ENCODE measurements around the gene PI4KA.
"Not testable (repeated sequence)": the region's sequence is repeated elsewhere in the genome, so short reads cannot be mapped to it uniquely, and the experiment has no call there.

The PI4KA gene

DNA sequence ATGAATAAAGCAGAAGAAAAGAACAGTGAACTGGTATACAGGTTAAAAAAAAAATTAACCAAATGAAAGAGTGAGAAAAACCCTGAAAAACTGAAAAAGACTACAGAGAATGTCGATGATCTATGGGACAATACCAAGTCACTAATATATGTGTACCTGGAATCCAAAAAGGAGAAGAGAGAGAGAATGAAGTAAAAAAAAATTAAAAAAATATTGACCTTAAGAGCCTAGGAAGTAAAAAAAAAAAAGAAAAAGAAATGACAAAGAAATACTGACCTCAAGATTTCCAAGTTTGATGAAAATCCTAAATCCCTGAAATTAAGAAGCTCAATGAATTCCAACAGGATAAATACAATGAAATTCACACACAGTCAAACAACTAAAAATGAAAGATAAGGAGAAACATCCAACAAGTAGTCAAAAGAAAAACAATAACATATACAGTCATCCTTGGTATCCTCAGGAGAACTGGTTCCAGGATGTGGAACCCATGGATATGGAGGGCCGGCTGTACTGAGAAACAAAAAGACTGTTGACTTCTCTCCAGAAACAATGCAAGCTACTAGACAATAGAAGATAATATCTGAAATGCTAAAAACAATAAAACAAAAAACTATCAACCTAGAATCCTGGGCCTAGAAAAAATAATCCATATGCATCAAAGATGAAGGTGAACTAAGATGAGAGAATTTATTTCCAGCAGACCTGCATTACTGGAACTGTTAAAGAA is 118.2 kb downstream of the PI4KA start:
- Histone ChIP-seq H3K4me3 (ENCODE audit: low read length) (no peak overlapping the region), H3K27me3 (replicated peaks; ENCODE audit: control insufficient read depth, insufficient read depth, low read length) (no peaks in the 10 kb centered on the region), H3K36me3 (ENCODE audit: control insufficient read depth, insufficient read depth, low read length, severe bottlenecking) (peaks cover 58% of the 10 kb centered on the region), H3K4me1 (ENCODE audit: control insufficient read depth, insufficient read depth, low read length) (no peaks in the 10 kb centered on the region), H3K9ac (ENCODE audit: low read length) (no peak overlapping the region), H3K9me3 (ENCODE audit: control insufficient read depth, low read length) (peaks cover 11% of the 10 kb centered on the region)
- no peak for DNase-seq (ENCODE audit: low read depth)

DNA sequence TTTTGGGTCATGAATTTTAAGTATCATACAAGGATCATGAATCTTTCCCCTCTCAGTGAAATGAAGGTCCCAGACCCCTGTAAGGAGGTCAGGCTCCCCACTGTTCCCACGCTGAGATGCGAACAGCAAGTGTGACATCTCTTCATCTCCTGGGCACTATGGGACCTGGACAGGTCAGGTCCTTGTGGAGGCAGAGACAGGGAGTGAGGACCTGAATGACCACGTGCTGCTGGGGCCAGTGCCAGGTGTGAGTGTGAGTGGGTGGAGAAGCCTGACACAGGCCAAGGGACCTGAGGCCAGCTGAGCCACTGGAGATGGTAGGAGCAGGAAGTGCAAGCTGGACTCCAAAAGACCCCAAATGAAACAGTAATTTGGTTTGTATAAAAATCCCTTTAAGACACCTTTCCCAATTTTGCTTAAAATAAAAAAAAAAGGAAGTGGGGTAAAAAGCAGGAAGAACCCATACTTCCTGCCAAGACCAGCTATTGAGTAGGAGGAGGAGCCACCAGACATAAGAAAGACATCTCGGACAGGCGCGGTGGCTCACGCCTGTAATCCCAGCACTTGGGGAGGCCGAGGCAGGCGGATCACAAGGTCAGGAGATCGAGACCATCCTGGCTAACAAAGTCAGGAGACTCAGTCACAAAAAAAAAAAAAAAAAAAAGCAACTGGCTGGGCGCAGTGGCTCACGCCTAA is 120.1 kb downstream of the PI4KA start:
- H3K9ac ChIP-seq (ENCODE audit: low read length), result no peak overlapping the region
- H3K36me3 ChIP-seq (ENCODE audit: control insufficient read depth, insufficient read depth, low read length, severe bottlenecking), result peaks cover 43% of the 10 kb centered on the region
- no peaks in the 10 kb centered on the region for H3K27me3 ChIP-seq (replicated peaks; ENCODE audit: control insufficient read depth, insufficient read depth, low read length)
- DNase-seq (ENCODE audit: low read depth), result no peak
- no peaks in the 10 kb centered on the region for H3K4me1 ChIP-seq (ENCODE audit: control insufficient read depth, insufficient read depth, low read length)
- no peak overlapping the region for H3K4me3 ChIP-seq (ENCODE audit: low read length)
- H3K9me3 ChIP-seq (ENCODE audit: control insufficient read depth, low read length), result peaks cover 11% of the 10 kb centered on the region

DNA sequence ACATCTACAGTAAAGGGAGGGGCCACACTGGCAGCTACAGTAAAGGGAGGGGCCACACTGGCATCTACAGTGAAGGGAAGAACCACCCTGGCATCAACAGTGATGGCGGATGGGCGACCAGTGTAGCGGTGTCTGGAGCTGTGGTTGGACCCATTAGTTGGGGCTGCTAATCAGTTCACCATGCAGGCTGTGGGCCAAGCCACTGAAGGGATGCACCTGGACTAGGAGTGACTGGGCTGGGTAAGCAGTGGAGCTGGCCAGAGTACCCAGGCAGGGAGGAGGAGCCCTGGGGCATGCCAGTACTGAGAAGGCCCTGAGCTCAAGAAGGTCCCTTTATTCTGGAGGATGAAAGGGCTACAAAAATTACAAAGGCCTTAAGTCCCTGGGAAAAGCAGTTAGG is 121.7 kb downstream of the PI4KA start:
- H3K4me3 ChIP-seq (ENCODE audit: low read length); H3K27me3 ChIP-seq (replicated peaks; ENCODE audit: control insufficient read depth, insufficient read depth, low read length); H3K4me1 ChIP-seq (ENCODE audit: control insufficient read depth, insufficient read depth, low read length); DNase-seq (ENCODE audit: low read depth); H3K9ac ChIP-seq (ENCODE audit: low read length): not testable (repeated sequence)
- Histone ChIP-seq H3K9me3 (ENCODE audit: control insufficient read depth, low read length) (peaks cover 11% of the 10 kb centered on the region), H3K36me3 (ENCODE audit: control insufficient read depth, insufficient read depth, low read length, severe bottlenecking) (peaks cover 30% of the 10 kb centered on the region)

DNA sequence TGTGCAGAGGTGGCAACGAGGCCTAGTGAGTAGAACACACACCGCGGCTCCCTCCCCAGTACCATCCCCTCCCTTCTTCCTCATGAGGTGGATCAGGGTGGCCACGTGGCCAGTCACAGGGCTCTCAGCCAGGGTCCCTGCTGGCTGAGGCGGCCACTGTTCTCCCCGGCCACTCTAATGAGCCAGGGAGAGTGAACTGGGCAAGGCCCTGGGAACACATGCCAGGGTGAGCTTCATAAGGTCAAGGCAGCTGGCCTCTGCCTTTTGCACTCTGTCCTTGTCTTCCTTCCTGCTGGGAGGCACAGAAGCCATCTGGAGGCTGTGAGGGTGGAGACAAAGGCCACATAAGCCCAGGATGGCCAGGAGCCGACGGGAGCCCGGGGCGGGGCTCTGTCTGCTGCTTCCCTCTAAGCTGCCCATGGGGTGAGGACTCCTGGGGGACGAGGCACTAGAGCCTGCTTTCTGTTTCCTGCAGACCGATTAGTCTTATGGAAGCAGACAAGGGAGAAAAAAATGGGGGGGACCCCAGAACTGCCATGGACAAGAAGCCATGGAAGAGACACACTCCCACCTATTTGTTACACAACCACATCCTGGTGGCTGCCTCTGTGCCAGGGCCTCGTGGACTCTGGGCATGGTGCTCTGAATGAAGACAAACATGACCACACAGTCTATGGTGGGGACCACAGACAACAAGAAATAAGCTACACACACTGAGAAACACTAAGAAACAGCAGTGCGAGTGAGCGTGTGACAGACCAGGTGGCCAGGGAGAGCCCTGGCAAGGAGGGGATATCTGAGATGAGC is 123.1 kb downstream of the PI4KA start:
- H3K27me3 ChIP-seq (replicated peaks; ENCODE audit: control insufficient read depth, insufficient read depth, low read length); DNase-seq (ENCODE audit: low read depth); H3K4me3 ChIP-seq (ENCODE audit: low read length): not testable (repeated sequence)

DNA sequence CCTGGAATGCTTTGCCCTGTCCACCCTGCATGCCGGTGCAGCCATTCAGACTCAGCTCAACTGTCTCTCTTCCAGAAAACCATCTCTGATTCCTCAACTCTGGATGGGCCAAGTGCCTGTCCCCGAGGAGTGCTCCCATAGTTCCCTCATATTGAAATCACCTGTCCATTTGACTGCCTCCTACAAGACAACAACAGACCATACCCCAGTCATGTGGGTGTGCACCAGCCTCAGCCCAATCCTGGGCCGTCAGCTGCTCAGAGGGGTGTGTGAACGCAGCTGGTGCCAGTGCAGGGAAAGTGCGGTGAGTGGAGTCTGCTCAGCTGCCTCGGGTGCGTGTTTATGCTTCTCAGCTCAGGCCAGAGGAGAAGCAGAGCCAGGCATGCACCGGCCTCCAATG is 126.2 kb downstream of the PI4KA start:
- not testable (repeated sequence) for H3K4me1 ChIP-seq (ENCODE audit: control insufficient read depth, insufficient read depth, low read length); H3K9me3 ChIP-seq (ENCODE audit: control insufficient read depth, low read length); DNase-seq (ENCODE audit: low read depth); H3K27me3 ChIP-seq (replicated peaks; ENCODE audit: control insufficient read depth, insufficient read depth, low read length); H3K9ac ChIP-seq (ENCODE audit: low read length); H3K4me3 ChIP-seq (ENCODE audit: low read length)
- peaks cover 38% of the 10 kb centered on the region for H3K36me3 ChIP-seq (ENCODE audit: control insufficient read depth, insufficient read depth, low read length, severe bottlenecking)

More for the DNA sequence above, 123.1 kb downstream of the PI4KA start:
- H3K9ac ChIP-seq (ENCODE audit: low read length); H3K9me3 ChIP-seq (ENCODE audit: control insufficient read depth, low read length); H3K4me1 ChIP-seq (ENCODE audit: control insufficient read depth, insufficient read depth, low read length): not testable (repeated sequence)
- peaks cover 22% of the 10 kb centered on the region for H3K36me3 ChIP-seq (ENCODE audit: control insufficient read depth, insufficient read depth, low read length, severe bottlenecking)

DNA sequence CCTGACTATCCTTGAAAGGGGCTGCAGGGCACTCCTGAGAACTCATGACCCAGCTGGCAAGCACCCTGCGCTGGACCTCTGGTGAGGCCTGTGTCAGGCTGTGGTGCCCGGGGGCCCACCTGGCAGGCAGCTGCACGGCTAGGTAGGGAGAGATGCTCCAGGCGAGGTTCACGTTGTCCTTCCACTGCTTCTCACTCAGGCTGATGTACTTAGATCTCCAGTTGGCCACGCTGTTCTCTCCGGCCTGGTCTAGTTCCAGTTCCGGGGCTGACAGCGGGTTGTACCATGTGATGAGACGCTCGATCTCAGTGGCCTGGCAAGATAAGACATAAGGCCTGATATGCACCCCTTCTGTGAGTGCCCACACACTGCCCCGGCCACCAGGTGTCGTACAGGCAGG is 129.4 kb downstream of the PI4KA start:
- no peaks in the 10 kb centered on the region for H3K4me1 ChIP-seq (ENCODE audit: control insufficient read depth, insufficient read depth, low read length)
- H3K27me3 ChIP-seq (replicated peaks; ENCODE audit: control insufficient read depth, insufficient read depth, low read length), result no peaks in the 10 kb centered on the region
- H3K9ac ChIP-seq (ENCODE audit: low read length), result no peak overlapping the region
- no peak for DNase-seq (ENCODE audit: low read depth)
- no peaks in the 10 kb centered on the region for H3K9me3 ChIP-seq (ENCODE audit: control insufficient read depth, low read length)
- H3K4me3 ChIP-seq (ENCODE audit: low read length), result no peak overlapping the region
- H3K36me3 ChIP-seq (ENCODE audit: control insufficient read depth, insufficient read depth, low read length, severe bottlenecking), result peaks cover 58% of the 10 kb centered on the region

DNA sequence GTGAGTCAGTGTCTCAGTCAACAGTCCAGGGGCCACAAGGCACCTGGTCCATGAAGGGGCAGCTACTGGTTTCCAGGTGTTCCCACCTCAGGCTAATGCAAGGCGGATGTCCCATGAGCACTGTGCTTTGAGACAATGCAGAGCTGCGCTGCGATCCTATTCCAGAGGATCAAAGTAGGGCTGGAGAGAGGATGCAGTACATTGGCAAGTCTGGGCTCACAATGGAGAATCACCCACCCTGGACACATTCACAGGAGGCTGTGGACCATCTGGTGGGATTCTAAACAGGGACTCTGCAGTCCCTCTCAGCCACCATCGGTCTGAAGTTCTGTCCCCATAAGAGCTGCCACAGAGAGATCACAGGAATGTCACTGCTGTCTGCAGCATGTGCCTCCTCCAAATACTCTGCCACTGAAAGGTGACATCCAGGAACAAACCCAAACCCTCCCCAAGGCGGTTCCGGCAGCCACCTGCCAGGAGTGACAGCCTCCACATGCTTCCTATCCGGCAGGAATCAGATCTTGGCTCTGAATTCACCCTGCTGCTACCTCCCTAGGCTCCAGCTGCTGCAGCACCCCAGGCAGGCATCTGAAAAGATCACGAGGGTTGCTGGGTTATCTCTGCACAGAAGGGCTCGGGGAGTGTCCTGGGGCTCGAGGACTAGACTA is 130.0 kb downstream of the PI4KA start:
- H3K36me3 ChIP-seq (ENCODE audit: control insufficient read depth, insufficient read depth, low read length, severe bottlenecking), result peaks cover 58% of the 10 kb centered on the region
- no peak overlapping the region for H3K9ac ChIP-seq (ENCODE audit: low read length)
- H3K4me1 ChIP-seq (ENCODE audit: control insufficient read depth, insufficient read depth, low read length), result no peaks in the 10 kb centered on the region
- DNase-seq (ENCODE audit: low read depth), result no peak
- H3K27me3 ChIP-seq (replicated peaks; ENCODE audit: control insufficient read depth, insufficient read depth, low read length), result no peaks in the 10 kb centered on the region
- no peaks in the 10 kb centered on the region for H3K9me3 ChIP-seq (ENCODE audit: control insufficient read depth, low read length)
- no peak overlapping the region for H3K4me3 ChIP-seq (ENCODE audit: low read length)

DNA sequence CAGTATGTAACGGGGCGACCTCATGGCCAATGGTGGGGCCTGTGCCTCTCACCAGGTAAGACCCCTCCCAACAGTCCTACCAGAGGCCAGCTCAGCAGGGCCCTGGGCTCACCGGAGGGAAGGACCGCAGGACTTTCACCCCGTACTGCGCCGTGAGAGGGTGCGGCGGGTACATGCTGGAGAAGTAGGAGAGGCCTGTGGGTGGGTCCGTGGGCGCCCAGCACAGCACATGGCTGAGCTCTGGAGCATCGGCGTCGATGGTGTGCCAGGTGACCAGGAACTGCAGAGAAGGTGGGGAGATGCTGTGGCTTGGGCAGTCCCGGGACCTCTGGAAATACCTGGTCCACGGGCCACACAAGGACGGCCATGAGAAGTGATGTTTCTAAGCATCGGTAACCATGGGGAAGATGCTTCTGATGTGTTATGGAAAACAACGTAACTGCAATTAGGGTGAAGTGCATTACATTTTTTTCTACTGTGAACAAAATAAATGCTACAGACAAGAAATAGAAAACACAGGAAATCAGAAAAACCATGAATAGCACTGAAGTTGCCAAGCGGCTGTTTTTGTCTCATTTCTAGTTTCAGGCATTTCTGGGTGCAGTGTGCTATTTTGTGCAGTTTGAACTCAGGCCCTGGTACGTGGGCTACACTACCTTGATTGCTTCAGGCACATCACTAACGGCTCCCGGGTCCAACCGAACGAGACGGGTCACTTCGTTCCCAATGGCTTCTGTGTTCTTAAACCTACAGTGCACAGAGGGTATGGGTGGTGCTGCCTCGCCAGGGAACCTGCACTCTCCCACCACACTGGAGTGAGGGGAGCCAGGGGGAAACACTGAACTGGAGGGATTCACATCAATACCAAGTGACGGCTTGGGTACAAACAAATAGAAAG is 131.2 kb downstream of the PI4KA start:
- no peaks in the 10 kb centered on the region for H3K27me3 ChIP-seq (replicated peaks; ENCODE audit: control insufficient read depth, insufficient read depth, low read length)
- no peaks in the 10 kb centered on the region for H3K4me1 ChIP-seq (ENCODE audit: control insufficient read depth, insufficient read depth, low read length)
- H3K36me3 ChIP-seq (ENCODE audit: control insufficient read depth, insufficient read depth, low read length, severe bottlenecking), result peaks cover 58% of the 10 kb centered on the region
- no peak for DNase-seq (ENCODE audit: low read depth)
- H3K9ac ChIP-seq (ENCODE audit: low read length), result no peak overlapping the region
- no peak overlapping the region for H3K4me3 ChIP-seq (ENCODE audit: low read length)
- no peaks in the 10 kb centered on the region for H3K9me3 ChIP-seq (ENCODE audit: control insufficient read depth, low read length)

DNA sequence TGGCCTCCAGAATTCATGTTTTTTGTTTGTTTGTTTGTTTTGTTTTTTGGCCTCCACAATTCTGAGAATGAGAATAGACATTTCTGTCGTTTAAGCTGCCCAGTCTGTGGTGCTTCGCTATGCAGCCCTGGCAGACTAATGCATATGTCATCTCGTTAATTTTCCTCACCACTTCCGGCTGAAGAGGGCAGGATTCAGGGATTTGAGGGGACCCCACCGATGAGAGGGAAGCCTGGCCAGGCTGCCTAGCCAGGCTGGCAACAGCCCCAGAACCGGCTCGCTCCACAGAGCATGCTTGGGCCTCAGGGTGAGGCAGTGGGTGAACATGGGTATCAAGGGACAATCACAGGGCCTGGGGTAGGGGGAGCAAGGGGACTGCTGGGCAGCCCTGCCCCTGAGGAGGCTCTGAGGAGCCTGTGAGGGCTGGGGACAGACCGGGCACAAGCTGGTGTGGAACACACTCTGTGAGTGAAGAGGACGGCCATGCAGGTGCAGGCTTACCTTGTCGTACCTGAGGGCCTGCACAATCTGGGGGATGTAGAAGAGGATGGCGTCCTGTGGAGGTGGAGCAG is 132.5 kb downstream of the PI4KA start:
- H3K4me1 ChIP-seq (ENCODE audit: control insufficient read depth, insufficient read depth, low read length), result no peaks in the 10 kb centered on the region
- H3K27me3 ChIP-seq (replicated peaks; ENCODE audit: control insufficient read depth, insufficient read depth, low read length), result no peaks in the 10 kb centered on the region
- H3K9ac ChIP-seq (ENCODE audit: low read length), result no peak overlapping the region
- H3K9me3 ChIP-seq (ENCODE audit: control insufficient read depth, low read length), result no peaks in the 10 kb centered on the region
- no peak for DNase-seq (ENCODE audit: low read depth)
- peaks cover 65% of the 10 kb centered on the region for H3K36me3 ChIP-seq (ENCODE audit: control insufficient read depth, insufficient read depth, low read length, severe bottlenecking)
- no peak overlapping the region for H3K4me3 ChIP-seq (ENCODE audit: low read length)
